ENCODE results near the gene SVIL. TPM values are rescaled to one million over a fixed set of nuclear protein-coding genes. Genes with fewer than 3 reads are reported as not detected.

Gene SVIL
- total RNA-seq, 1 donor from 2014 or later: 25.1 TPM

GRCh38 chr10:29542723-29543122, 92.0 kb downstream of the SVIL start:
- Mint-ChIP-seq H3K4me3 (no peak overlapping the region), H3K9me3 (no peaks in the 10 kb centered on the region), H3K27me3 (ENCODE audit: insufficient read depth, low read depth) (no peaks in the 10 kb centered on the region), H3K27ac (no peak overlapping the region), H3K36me3 (peaks cover 1% of the 10 kb centered on the region), H3K4me1 (peaks cover 20% of the 10 kb centered on the region)
- DNase-seq (ENCODE audit: low spot score): no peak
- H3K36me3 ChIP-seq: no peaks in the 10 kb centered on the region
- H3K27me3 ChIP-seq: no peaks in the 10 kb centered on the region
- peaks cover 8% of the 10 kb centered on the region for H3F3A ChIP-seq (ENCODE audit: low read depth)
- no peaks in the 10 kb centered on the region for H3K79me2 ChIP-seq (ENCODE audit: low read depth)
- H3K27ac ChIP-seq: no peak overlapping the region
- H3K9ac ChIP-seq: no peak overlapping the region
- no peaks in the 10 kb centered on the region for H3K9me3 ChIP-seq (ENCODE audit: low read depth)
- TF ChIP-seq EZH2phosphoT487 (IDR thresholded peaks at IDR 0.05) (no peak), CTCF (IDR thresholded peaks at IDR 0.05) (no peak)
- H3K4me3 ChIP-seq: no peak overlapping the region
- H2AFZ ChIP-seq (replicated peaks): no peak overlapping the region
- peaks cover 25% of the 10 kb centered on the region for H3K4me1 ChIP-seq
- peaks cover 3% of the 10 kb centered on the region for H4K20me1 ChIP-seq (ENCODE audit: low read depth)
- H3K4me2 ChIP-seq: no peak overlapping the region

- Mint-ChIP-seq H3K9me3 (no peaks in the 10 kb centered on the region), H3K27me3 (ENCODE audit: insufficient read depth, low read depth) (no peaks in the 10 kb centered on the region), H3K4me3 (no peak overlapping the region), H3K27ac (no peak overlapping the region), H3K36me3 (peaks cover 1% of the 10 kb centered on the region), H3K4me1 (peaks cover 20% of the 10 kb centered on the region)
- H3K9ac ChIP-seq: no peak overlapping the region
- H3K27me3 ChIP-seq: no peaks in the 10 kb centered on the region
- no peak for TF ChIP-seq EZH2phosphoT487 (IDR thresholded peaks at IDR 0.05)
- no peak for TF ChIP-seq EZH2 (IDR thresholded peaks at IDR 0.05)
- TF ChIP-seq CTCF (IDR thresholded peaks at IDR 0.05): no peak
- no peak overlapping the region for H3K4me3 ChIP-seq
- H3K27ac ChIP-seq: peak overlapping the region; percentile 53
- no peak overlapping the region for H2AFZ ChIP-seq (replicated peaks)
- H3K9me3 ChIP-seq (ENCODE audit: low read depth): no peaks in the 10 kb centered on the region
- H3K4me2 ChIP-seq: peak overlapping the region; percentile 46
- H3K4me1 ChIP-seq: peaks cover 25% of the 10 kb centered on the region
- H3K36me3 ChIP-seq: no peaks in the 10 kb centered on the region
- H3K79me2 ChIP-seq (ENCODE audit: low read depth): no peaks in the 10 kb centered on the region
- H4K20me1 ChIP-seq (ENCODE audit: low read depth): peaks cover 3% of the 10 kb centered on the region
- H3F3A ChIP-seq (ENCODE audit: low read depth): peaks cover 8% of the 10 kb centered on the region
- DNase-seq (ENCODE audit: low spot score): peak; percentile 73
These were observed 93.2 kb downstream of the SVIL start for GRCh38 chr10:29541422-29542210.

- Mint-ChIP-seq H3K36me3 (peaks cover 1% of the 10 kb centered on the region), H3K4me1 (peaks cover 33% of the 10 kb centered on the region), H3K4me3 (no peak overlapping the region), H3K9me3 (no peaks in the 10 kb centered on the region), H3K27me3 (ENCODE audit: insufficient read depth, low read depth) (no peaks in the 10 kb centered on the region), H3K27ac (no peak overlapping the region)
- no peak for DNase-seq (ENCODE audit: low spot score)
- Histone ChIP-seq H3K4me2 (no peak overlapping the region), H3K36me3 (no peaks in the 10 kb centered on the region), H3K9ac (no peak overlapping the region), H3K79me2 (ENCODE audit: low read depth) (no peaks in the 10 kb centered on the region), H3K4me1 (peaks cover 29% of the 10 kb centered on the region), H4K20me1 (ENCODE audit: low read depth) (peaks cover 7% of the 10 kb centered on the region), H3K4me3 (no peak overlapping the region), H3K27ac (no peak overlapping the region), H2AFZ (replicated peaks) (no peak overlapping the region), H3K27me3 (no peaks in the 10 kb centered on the region), H3F3A (ENCODE audit: low read depth) (peaks cover 8% of the 10 kb centered on the region), H3K9me3 (ENCODE audit: low read depth) (no peaks in the 10 kb centered on the region)
- TF ChIP-seq CTCF (IDR thresholded peaks at IDR 0.05) (no peak), EZH2 (IDR thresholded peaks at IDR 0.05) (no peak), EZH2phosphoT487 (IDR thresholded peaks at IDR 0.05) (no peak)
These were observed 94.8 kb downstream of the SVIL start for GRCh38 chr10:29540016-29540415.
